OCI-LY1 (cell line): Measurements from ENCODE around the gene PTS.

Experiments
- H2AFZ ChIP-seq: fragments of 200-600 bp; sonication (generic), shearing (Covaris generic); 2 replicates; pipeline ENCODE4 v1.6.0; 2014; ENCODE audit warnings: antibody characterized with exemption, mild to moderate bottlenecking, low read length
- H3F3A ChIP-seq: fragments of 200-600 bp; sonication (generic), shearing (Covaris generic); 2 replicates; pipeline ENCODE4 v1.6.0; 2014; ENCODE audit warnings: mild to moderate bottlenecking, antibody characterized with exemption, low read length, moderate library complexity; ENCODE audit not compliant: insufficient read depth
- H3K27ac ChIP-seq: fragments of 200-600 bp; sonication (generic); 2 replicates; pipeline ENCODE4 v1.5.1; 2014; ENCODE audit warnings: low read length, mixed run types, mild to moderate bottlenecking, low read depth; ENCODE audit not compliant: poor library complexity, severe bottlenecking
- H3K27me3 ChIP-seq: fragments of 200-600 bp; sonication (generic); 2 replicates; pipeline ENCODE4 v1.6.0; 2014; ENCODE audit warnings: antibody characterized with exemption, mild to moderate bottlenecking, low read length, moderate library complexity; ENCODE audit not compliant: insufficient read depth
- H3K36me3 ChIP-seq: fragments of 200-600 bp; sonication (generic); 2 replicates; pipeline ENCODE4 v1.6.1; 2014; ENCODE audit warnings: mild to moderate bottlenecking, antibody characterized with exemption, low read length, moderate library complexity, mixed read lengths; ENCODE audit not compliant: insufficient read depth
- H3K4me1 ChIP-seq: fragments of 200-600 bp; sonication (generic); 2 replicates; pipeline ENCODE4 v1.5.1; 2014; ENCODE audit warnings: mild to moderate bottlenecking, low read length, moderate library complexity; ENCODE audit not compliant: insufficient read depth, severe bottlenecking
- H3K4me2 ChIP-seq: fragments of 200-600 bp; sonication (generic), shearing (Covaris generic); 2 replicates; pipeline ENCODE4 v1.6.1; 2014; ENCODE audit warnings: low read length
- H3K4me3 ChIP-seq: fragments of 200-600 bp; sonication (generic); 2 replicates; pipeline ENCODE4 v1.5.1; 2014; ENCODE audit warnings: low read length, low read depth, mild to moderate bottlenecking, mixed read lengths; ENCODE audit not compliant: poor library complexity, severe bottlenecking
- H3K79me2 ChIP-seq: fragments of 200-600 bp; shearing (Covaris generic); 2 replicates; pipeline ENCODE4 v1.6.1; 2016; ENCODE audit warnings: mixed run types, low read length, mixed read lengths; ENCODE audit not compliant: insufficient read depth
- H3K9ac ChIP-seq: fragments of 200-600 bp; sonication (generic), shearing (Covaris generic); 2 replicates; pipeline ENCODE4 v1.6.1; 2014; ENCODE audit warnings: mild to moderate bottlenecking, low read length, mixed read lengths
- H3K9me2 ChIP-seq: fragments of 200-600 bp; sonication (generic), shearing (Covaris generic); 2 replicates; pipeline ENCODE4 v1.6.1; 2014; ENCODE audit warnings: low read depth, mild to moderate bottlenecking, low read length, mixed read lengths
- H3K9me3 ChIP-seq: fragments of 200-600 bp; shearing (Covaris generic); 2 replicates; pipeline ENCODE4 v1.6.1; 2014; ENCODE audit warnings: low read length, mixed read lengths
- H4K20me1 ChIP-seq: fragments of 200-600 bp; sonication (generic), shearing (Covaris generic); 2 replicates; pipeline ENCODE4 v1.6.0; 2016; ENCODE audit warnings: mild to moderate bottlenecking, low read length; ENCODE audit not compliant: insufficient read depth
- CTCF ChIP-seq: fragments of 200-600 bp; sonication (generic), shearing (Covaris generic); IDR thresholded peaks from 2 replicates; pipeline ENCODE4 v1.5.1; 2017; ENCODE audit warnings: mild to moderate bottlenecking, antibody characterized with exemption, low read length, moderate library complexity, mixed read lengths
- EZH2 ChIP-seq: fragments of 200-600 bp; sonication (generic), shearing (Covaris generic); IDR thresholded peaks from 2 replicates; pipeline ENCODE4 v1.8.0; 2017; ENCODE audit warnings: borderline replicate concordance, mixed run types, mild to moderate bottlenecking, antibody characterized with exemption, low read length, moderate library complexity, mixed read lengths

Gene PTS

GRCh38 chr11:112210890-112211289, 15.3 kb upstream of the PTS start:
- no peaks in the 10 kb centered on the region for H4K20me1 ChIP-seq
- H3K27ac ChIP-seq, result no peak overlapping the region
- no peaks in the 10 kb centered on the region for H3K9me2 ChIP-seq
- no peak overlapping the region for H3K9ac ChIP-seq
- H3K9me3 ChIP-seq, result no peaks in the 10 kb centered on the region
- no peaks in the 10 kb centered on the region for H3K4me1 ChIP-seq
- TF ChIP-seq EZH2 (no peak), CTCF (no peak)
- H3K79me2 ChIP-seq, result no peaks in the 10 kb centered on the region
- no peak overlapping the region for H2AFZ ChIP-seq
- no peak overlapping the region for H3K4me3 ChIP-seq
- no peaks in the 10 kb centered on the region for H3K36me3 ChIP-seq
- H3K4me2 ChIP-seq, result no peak overlapping the region
- H3K27me3 ChIP-seq, result 0 out of 2 replicates have a peak, but pooled peaks cover 5% of the 10 kb centered on the region
- no peaks in the 10 kb centered on the region for H3F3A ChIP-seq

DNA sequence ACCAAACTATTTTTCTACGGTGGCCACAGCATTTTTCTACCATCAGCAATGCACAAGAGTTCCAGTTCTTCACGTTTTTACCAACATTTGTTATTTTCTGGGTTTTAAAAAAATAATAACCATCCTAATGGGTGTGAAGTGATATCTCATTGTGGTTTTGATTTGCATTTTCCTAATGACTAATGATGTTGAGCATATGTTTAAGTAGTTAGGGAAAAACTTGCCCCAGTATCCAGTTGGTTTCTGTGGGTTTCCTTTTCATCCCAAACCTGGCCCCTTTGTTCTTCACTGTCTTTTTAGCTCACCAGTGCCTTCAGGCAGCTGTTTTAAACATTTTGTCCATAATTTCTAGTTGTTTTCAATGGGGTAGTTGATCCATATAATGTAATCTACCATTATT, 14.7 kb upstream of the PTS start:
- no peaks in the 10 kb centered on the region for H3K4me1 ChIP-seq
- H2AFZ ChIP-seq, result no peak overlapping the region
- TF ChIP-seq EZH2 (no peak), CTCF (no peak)
- no peaks in the 10 kb centered on the region for H3K9me2 ChIP-seq
- H3K9ac ChIP-seq, result no peak overlapping the region
- H4K20me1 ChIP-seq, result no peaks in the 10 kb centered on the region
- no peaks in the 10 kb centered on the region for H3K79me2 ChIP-seq
- H3K27ac ChIP-seq, result no peak overlapping the region
- H3K4me2 ChIP-seq, result no peak overlapping the region
- H3K27me3 ChIP-seq, result 0 out of 2 replicates have a peak, but pooled peaks cover 5% of the 10 kb centered on the region
- no peaks in the 10 kb centered on the region for H3K36me3 ChIP-seq
- H3K9me3 ChIP-seq, result no peaks in the 10 kb centered on the region
- no peak overlapping the region for H3K4me3 ChIP-seq
- H3F3A ChIP-seq, result no peaks in the 10 kb centered on the region

DNA sequence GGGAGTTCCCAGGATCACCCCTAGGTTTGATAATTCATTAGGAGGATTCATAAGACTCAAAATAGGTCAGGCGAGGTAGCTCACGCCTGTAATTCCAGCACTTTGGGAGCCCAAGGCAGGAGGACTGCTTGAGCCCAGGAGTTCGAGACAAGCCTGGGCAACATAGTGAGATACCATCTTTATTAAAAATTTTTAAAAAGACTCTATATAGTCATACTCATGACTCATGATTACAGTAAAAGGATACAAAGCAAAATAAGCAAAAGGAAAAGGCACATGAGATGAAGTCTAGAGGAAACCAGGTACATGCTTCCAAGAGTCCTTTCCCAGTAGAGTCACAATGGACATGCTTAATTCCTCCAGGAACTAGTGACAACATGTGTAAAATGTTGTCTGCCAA, 13.9 kb upstream of the PTS start:
- no peak overlapping the region for H3K4me3 ChIP-seq

More for the DNA sequence above, 13.9 kb upstream of the PTS start:
- Histone ChIP-seq H3K79me2 (no peaks in the 10 kb centered on the region), H3K36me3 (no peaks in the 10 kb centered on the region), H3K27ac (no peak overlapping the region), H3K4me2 (no peak overlapping the region), H3K9ac (no peak overlapping the region), H2AFZ (no peak overlapping the region), H3F3A (no peaks in the 10 kb centered on the region), H4K20me1 (no peaks in the 10 kb centered on the region), H3K9me3 (no peaks in the 10 kb centered on the region), H3K27me3 (0 out of 2 replicates have a peak, but pooled peaks cover 5% of the 10 kb centered on the region), H3K9me2 (no peaks in the 10 kb centered on the region), H3K4me1 (no peaks in the 10 kb centered on the region)
- TF ChIP-seq CTCF (no peak), EZH2 (no peak)
